Type B pancreatic cell (in vitro differentiated cells): ENCODE measurements around the gene UBAP2L. TPM values are rescaled to one million over a fixed set of nuclear protein-coding genes. Genes with fewer than 3 reads are reported as not detected.

Experiments used
- DNase-seq: peaks from one replicate; pipeline ENCODE4 v3.0.0; 2021; ENCODE audit warnings: mixed read lengths; ENCODE audit not compliant: unreplicated experiment; ENCODE audit errors: extremely low spot score
- H3K27ac Mint-ChIP-seq: 2 replicates; pipeline ENCODE4 v1.8.0; 2021; ENCODE audit warnings: mild to moderate bottlenecking, mixed read lengths
- H3K27me3 Mint-ChIP-seq: 2 replicates; pipeline ENCODE4 v1.8.0; 2021; ENCODE audit warnings: mixed read lengths
- H3K36me3 Mint-ChIP-seq: 2 replicates; pipeline ENCODE4 v1.8.0; 2021; ENCODE audit warnings: mixed read lengths
- H3K4me1 Mint-ChIP-seq: one replicate; pipeline ENCODE4 v1.8.0; 2021; ENCODE audit warnings: mixed read lengths; ENCODE audit not compliant: unreplicated experiment
- H3K4me3 Mint-ChIP-seq: 2 replicates; pipeline ENCODE4 v1.8.0; 2021; ENCODE audit warnings: mild to moderate bottlenecking, mixed read lengths
- H3K9me3 Mint-ChIP-seq: 2 replicates; pipeline ENCODE4 v1.8.0; 2021; ENCODE audit warnings: mixed read lengths
- total RNA-seq: library from RNA; stranded (reverse); gene quantifications from 2 replicates; pipeline ENCODE4 v1.2.1, GENCODE V29; 2021; ENCODE audit warnings: low replicate concordance
- TF ChIP-seq, protein P1 (sequence below): fragments of 200-600 bp; sonication (generic); conservative IDR thresholded peaks from 2 replicates; pipeline ENCODE4 v1.5.0; 2021; ENCODE audit warnings: antibody characterized with exemption, mild to moderate bottlenecking

UBAP2L gene
- total RNA-seq, 1 donor from 2014 or later, result 216 TPM

DNA sequence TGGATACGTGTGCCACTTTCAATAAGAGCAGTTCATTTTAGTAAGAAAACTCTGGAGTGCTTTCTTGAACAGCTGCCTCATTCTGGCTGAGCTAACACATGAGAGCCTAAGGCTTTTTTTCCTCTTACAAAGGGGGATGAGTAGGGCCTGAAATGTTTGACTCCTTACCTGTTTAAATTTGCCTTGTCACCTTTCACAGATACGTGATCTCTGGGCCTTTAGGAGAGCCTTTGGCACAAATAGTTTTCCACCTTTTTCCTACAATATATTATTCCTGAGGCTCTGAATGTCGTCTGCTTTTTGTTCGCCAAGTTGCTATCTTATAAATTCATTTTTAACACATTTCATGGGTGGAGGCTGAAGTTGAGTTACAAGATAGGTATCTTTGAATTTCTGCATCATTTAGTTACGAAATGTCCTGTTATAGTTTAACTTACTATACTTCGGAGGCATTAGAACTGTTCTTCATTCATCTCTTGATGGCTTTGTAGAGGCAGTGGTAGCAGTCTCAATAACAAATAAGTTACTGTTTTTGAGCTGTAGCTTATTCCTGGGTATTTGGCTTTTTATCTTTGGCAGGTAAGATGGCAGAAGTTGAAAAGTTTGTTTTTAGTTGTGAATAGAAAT lies 17.2 kb downstream of the UBAP2L start:
- Mint-ChIP-seq H3K27me3 (no peaks in the 10 kb centered on the region), H3K9me3 (no peaks in the 10 kb centered on the region), H3K4me1 (no peaks in the 10 kb centered on the region), H3K27ac (peak overlapping the region; percentile 25), H3K4me3 (no peak overlapping the region), H3K36me3 (peaks cover 46% of the 10 kb centered on the region)
- TF ChIP-seq, protein P1, sequence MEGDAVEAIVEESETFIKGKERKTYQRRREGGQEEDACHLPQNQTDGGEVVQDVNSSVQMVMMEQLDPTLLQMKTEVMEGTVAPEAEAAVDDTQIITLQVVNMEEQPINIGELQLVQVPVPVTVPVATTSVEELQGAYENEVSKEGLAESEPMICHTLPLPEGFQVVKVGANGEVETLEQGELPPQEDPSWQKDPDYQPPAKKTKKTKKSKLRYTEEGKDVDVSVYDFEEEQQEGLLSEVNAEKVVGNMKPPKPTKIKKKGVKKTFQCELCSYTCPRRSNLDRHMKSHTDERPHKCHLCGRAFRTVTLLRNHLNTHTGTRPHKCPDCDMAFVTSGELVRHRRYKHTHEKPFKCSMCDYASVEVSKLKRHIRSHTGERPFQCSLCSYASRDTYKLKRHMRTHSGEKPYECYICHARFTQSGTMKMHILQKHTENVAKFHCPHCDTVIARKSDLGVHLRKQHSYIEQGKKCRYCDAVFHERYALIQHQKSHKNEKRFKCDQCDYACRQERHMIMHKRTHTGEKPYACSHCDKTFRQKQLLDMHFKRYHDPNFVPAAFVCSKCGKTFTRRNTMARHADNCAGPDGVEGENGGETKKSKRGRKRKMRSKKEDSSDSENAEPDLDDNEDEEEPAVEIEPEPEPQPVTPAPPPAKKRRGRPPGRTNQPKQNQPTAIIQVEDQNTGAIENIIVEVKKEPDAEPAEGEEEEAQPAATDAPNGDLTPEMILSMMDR, result no peak
- no peak for DNase-seq

GRCh38 chr1:154239491-154239890 lies 18.7 kb downstream of the UBAP2L start:
- no peak for DNase-seq
- no peaks in the 10 kb centered on the region for H3K9me3 Mint-ChIP-seq
- no peak overlapping the region for H3K27ac Mint-ChIP-seq
- H3K4me1 Mint-ChIP-seq, result no peaks in the 10 kb centered on the region
- H3K36me3 Mint-ChIP-seq, result peaks cover 52% of the 10 kb centered on the region
- no peak overlapping the region for H3K4me3 Mint-ChIP-seq
- TF ChIP-seq, protein P1, result no peak
- H3K27me3 Mint-ChIP-seq, result no peaks in the 10 kb centered on the region

DNA sequence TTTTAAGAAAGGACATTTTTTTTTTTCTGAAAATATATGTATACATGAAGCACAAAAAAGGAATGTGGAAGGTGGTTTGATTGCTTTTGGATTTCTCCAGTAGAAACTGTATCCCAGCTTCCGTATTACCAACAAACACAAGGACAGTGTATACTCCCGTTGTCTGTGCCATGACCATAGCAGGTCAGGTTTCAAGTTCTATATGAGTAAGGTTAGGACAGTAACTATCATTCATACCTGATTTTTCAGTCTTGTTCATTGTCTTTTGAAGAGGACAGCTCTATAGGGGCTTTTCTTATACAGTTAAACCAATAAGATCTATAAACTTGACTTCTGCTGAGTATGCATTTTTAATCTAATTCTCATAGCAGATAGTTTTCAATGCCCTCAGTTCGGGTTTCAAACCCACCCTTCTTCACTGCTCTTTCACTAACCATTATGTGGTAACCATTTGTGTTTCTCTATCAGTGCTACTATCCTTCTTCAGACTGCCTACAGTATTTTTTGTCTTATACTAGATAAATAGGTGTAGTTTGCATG lies 19.6 kb downstream of the UBAP2L start:
- DNase-seq, result no peak
- no peak overlapping the region for H3K27ac Mint-ChIP-seq
- H3K27me3 Mint-ChIP-seq, result no peaks in the 10 kb centered on the region
- no peaks in the 10 kb centered on the region for H3K9me3 Mint-ChIP-seq
- TF ChIP-seq, protein P1, result no peak
- H3K4me3 Mint-ChIP-seq, result no peak overlapping the region
- no peaks in the 10 kb centered on the region for H3K4me1 Mint-ChIP-seq
- peaks cover 47% of the 10 kb centered on the region for H3K36me3 Mint-ChIP-seq

- peaks cover 43% of the 10 kb centered on the region for H3K36me3 Mint-ChIP-seq
- H3K4me3 Mint-ChIP-seq, result no peak overlapping the region
- H3K27ac Mint-ChIP-seq, result no peak overlapping the region
- no peaks in the 10 kb centered on the region for H3K9me3 Mint-ChIP-seq
- H3K4me1 Mint-ChIP-seq, result no peaks in the 10 kb centered on the region
- TF ChIP-seq, protein P1, result no peak
- no peaks in the 10 kb centered on the region for H3K27me3 Mint-ChIP-seq
- DNase-seq, result no peak
Measured at GRCh38 chr1:154241703-154242351, 21.1 kb downstream of the UBAP2L start.

DNA sequence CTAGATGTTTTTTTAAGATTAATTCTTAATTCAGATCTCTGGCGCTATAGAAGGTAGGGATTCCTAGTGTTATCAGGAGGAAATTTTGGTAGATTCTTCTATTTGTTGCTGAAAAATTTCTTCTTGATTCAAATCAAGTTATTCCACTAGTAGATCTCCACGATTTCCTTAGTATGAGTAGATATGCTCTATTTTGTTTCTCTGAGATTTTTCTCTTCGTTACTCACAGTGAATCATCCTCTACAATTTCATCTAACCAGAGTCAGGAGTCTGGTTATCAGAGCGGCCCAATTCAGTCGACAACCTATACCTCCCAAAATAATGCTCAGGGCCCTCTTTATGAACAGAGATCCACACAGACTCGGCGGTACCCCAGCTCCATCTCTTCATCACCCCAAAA lies 32.9 kb downstream of the UBAP2L start:
- peaks cover 39% of the 10 kb centered on the region for H3K36me3 Mint-ChIP-seq
- no peaks in the 10 kb centered on the region for H3K4me1 Mint-ChIP-seq
- TF ChIP-seq, protein P1, result no peak
- no peak for DNase-seq
- H3K4me3 Mint-ChIP-seq, result no peak overlapping the region
- H3K27ac Mint-ChIP-seq, result no peak overlapping the region
- H3K27me3 Mint-ChIP-seq, result no peaks in the 10 kb centered on the region
- no peaks in the 10 kb centered on the region for H3K9me3 Mint-ChIP-seq
